HG03060 (cell line): ENCODE data around the gene KCNQ1OT1.

Experiments
- ATAC-seq: cut with Tn5 transposase; IDR thresholded peaks from one replicate; pipeline ENCODE4 v1.9.1; 2021; ENCODE audit warnings: low read depth, moderate number of reproducible peaks; ENCODE audit not compliant: unreplicated experiment

Gene KCNQ1OT1

DNA sequence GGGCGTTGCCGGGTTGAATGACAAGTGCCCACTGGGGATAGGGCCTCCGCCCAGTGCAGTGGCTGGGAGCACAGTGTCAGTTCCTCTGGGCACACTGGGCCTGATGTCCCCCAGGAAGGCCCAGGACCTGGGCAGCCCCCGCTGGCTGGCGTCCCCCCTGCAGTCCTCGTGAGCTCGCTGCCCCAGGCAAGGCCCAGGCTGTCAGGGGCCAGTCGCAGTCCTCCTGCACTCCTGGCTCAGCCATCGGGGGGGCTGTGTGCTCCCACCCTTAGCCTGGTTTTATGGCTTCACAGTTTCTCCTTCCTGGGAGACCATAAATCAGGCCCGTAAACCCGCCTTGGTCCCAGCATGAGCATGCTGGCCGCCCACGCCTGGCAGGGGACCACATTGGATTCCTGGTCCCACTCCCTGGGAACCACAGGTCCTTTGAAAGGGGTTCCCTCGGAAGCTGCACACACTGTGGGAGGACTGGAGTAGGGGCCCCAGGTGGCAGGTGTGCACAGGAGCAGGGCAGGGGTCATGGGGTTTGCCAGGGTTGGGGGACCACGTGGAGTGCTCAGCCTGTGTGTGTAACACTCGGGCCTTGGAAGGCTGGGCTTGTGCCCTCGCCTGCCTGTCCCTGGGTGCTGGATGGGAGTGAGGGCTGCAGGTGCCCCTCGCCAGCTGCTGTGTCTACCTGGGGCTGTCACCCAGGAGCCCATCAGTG, 113.6 kb downstream of the KCNQ1OT1 start:
- no peak for ATAC-seq

GRCh38 chr11:2585566-2586086, 114.2 kb downstream of the KCNQ1OT1 start:
- no peak for ATAC-seq

- no peak for ATAC-seq
Measured at GRCh38 chr11:2584812-2585565, 114.8 kb downstream of the KCNQ1OT1 start.

GRCh38 chr11:2584434-2584811, 115.4 kb downstream of the KCNQ1OT1 start:
- no peak for ATAC-seq

GRCh38 chr11:2583605-2583958, 116.2 kb downstream of the KCNQ1OT1 start:
- no peak for ATAC-seq

DNA sequence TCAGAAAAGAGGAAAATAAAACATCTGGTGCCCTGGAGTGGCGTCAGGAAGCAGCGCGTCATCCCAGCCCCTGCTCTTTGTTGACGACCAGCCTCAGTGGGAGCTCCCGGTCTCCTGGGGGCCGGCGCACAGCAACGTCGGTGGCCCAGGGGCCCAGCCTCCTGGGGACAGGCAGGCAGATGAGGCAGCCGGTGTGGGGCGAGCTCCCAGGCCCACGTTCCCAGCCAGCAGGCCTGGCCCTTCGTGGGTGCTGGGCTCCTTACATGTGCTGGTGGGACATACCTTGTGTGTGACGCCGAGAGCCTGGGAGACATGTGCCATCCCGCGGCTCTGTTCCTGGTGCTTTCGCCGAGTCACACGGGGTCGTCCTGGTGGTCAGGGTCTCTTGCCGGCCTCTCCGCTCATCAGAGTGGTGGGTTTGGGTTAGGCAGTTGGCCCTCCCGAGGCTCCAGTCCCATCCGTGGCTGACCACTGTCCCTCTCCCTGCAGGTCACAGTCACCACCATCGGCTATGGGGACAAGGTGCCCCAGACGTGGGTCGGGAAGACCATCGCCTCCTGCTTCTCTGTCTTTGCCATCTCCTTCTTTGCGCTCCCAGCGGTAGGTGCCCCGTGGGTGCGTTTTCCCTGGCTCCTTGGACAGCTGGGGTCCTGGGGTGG, 116.7 kb downstream of the KCNQ1OT1 start:
- no peak for ATAC-seq

DNA sequence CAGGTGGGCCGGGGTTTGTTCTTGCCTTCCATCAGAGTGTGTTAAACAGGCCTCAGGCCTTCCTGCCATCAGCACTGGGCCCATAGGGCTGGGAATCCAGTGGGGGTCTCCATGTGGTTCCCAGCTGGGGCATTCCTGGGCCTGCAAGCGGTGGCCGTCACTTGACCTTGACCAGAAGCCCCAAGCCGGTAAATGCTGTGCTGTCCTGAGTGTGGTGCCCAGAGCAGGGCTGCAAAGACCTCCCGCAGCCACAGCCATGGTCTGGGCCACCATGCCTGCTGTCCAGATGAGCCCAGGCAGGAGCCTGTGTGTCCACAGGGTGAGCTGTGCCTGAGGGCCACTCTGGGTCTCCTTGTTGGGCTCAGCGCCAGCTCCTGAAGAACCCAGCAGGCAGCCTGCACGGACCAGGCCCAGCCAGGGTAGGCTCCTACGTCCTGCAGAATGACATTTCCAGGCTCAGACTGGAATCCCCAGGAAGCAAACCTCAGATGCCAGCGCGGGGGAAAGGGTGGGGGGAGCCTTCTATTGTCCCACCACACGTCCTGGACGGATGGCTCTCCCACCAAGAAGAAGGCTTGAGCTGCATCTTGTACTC, 117.3 kb downstream of the KCNQ1OT1 start:
- ATAC-seq: no peak

GRCh38 chr11:2581931-2582350, 117.9 kb downstream of the KCNQ1OT1 start:
- ATAC-seq: no peak

DNA sequence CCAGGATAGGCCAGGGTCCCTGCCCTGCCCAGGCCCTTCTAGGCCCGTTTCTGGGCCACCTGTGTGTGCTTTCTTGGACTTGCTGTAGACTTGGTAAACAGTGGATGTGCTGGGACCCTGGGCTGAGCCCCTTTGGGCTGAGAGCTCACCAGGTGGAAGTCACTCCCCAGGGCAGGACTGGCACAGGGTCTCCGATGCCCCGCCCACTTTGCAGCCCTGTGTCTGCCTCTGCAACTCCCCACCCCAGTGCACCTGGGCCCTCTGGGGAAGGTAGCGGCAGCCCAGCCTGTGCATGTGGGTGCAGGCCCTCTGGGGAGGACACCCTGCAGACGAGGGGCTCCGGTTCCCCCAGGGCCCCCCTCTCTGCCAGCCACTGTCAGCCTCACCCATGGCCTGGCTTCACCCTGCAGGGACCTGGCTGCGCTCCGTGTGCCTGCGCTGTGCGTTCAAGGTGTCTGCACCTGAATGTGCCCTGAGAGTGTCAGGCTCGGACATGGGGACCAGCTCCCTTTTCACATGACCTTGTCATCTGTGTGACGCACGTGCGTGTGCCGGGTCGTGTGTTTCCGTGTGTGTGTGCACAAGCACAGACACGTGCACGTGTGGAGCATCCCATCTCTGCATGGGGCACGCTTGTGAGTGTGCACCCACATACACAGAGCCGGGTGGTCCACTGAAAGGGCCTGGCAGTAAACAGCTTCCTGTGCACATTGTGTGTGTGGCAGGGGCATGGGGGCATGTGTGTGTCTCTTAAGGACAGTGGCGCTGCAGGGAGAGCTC, 118.5 kb downstream of the KCNQ1OT1 start:
- no peak for ATAC-seq

DNA sequence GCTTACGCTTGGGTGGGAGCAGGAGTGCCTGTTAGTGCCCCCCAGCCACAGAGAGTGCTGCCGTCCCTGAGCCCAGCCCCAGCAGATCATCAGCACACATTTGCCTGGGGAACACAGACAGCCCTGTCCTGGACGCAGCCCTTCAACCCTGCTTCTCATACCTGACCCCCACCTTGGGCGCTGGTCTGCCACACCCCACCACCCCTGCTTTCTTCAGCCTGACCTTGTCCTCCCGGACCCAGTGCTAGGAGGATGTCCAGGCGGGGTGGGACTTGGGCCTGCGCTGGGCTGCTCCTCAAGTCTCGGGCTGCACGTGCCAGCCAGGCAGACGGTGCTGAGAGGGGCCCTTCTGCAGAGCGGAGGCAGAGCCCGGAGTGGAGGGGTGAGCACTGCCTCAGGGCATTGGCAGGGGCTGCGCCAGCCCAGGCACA, 119.2 kb downstream of the KCNQ1OT1 start:
- ATAC-seq: no peak

DNA sequence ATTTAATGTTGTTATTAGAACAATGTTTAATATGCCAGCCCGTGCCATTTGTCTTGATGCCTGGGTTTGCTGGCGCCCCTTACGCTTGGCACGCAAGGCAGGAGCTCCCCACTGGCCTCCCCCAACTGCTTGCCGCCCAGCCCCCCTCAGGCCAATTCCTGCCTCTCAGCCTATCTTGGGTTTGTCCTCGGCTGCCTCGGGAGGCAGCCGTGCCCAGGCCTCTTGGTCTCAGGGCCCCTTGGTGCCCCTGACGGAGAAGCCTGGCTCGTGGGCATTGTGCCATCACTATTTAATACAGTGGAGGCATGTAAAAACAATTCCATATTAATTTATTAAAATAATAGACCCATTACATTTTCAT, 119.8 kb downstream of the KCNQ1OT1 start:
- no peak for ATAC-seq

GRCh38 chr11:2579315-2580060, 120.3 kb downstream of the KCNQ1OT1 start:
- no peak for ATAC-seq

- ATAC-seq: no peak
Measured at GRCh38 chr11:2578929-2579270, 120.9 kb downstream of the KCNQ1OT1 start.

DNA sequence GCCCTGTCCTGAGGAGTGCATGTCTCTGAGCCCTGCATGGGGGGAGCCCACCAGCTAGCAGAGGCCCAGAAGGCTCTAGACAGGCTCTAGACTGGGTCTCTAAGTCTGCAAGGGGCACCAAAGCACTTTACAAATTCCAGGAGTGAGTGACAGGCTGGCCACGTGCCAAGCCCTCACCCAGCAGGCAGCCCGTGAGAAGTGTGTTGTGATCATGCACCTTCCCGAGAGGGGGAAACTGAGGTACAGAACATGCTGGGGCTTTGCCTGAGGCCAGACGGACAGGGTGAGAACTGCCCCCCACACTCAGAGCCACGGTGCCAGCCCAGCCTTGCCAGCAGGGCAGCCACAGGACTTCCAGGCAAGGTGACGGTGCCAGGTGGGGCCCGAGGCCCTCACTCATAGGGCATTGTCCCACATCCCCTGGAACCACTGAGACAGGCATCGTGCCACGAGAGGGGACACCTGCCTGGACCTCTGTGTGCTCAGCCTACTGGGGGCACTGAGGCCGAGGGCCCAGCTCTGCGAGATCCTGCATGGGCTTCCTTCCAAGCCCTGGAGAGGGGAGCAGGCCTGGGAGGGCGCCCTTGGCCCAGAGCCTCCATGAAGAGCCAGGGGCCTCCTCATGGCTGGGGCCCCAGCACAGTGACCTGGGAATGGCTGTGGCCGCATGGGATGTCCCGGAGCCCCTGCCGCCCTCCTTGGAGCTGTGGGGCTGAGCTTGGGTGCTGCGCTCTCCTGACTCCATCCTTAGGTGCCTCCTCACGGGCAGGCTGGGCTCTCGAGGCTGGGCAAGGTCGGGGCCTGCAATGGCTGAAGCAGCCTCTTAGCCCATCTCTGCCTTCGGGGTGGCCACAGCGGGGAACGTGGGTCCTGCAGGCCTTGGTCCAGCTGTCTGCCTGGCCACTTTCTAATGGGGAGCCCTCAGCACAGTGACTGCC, 121.5 kb downstream of the KCNQ1OT1 start:
- no peak for ATAC-seq

DNA sequence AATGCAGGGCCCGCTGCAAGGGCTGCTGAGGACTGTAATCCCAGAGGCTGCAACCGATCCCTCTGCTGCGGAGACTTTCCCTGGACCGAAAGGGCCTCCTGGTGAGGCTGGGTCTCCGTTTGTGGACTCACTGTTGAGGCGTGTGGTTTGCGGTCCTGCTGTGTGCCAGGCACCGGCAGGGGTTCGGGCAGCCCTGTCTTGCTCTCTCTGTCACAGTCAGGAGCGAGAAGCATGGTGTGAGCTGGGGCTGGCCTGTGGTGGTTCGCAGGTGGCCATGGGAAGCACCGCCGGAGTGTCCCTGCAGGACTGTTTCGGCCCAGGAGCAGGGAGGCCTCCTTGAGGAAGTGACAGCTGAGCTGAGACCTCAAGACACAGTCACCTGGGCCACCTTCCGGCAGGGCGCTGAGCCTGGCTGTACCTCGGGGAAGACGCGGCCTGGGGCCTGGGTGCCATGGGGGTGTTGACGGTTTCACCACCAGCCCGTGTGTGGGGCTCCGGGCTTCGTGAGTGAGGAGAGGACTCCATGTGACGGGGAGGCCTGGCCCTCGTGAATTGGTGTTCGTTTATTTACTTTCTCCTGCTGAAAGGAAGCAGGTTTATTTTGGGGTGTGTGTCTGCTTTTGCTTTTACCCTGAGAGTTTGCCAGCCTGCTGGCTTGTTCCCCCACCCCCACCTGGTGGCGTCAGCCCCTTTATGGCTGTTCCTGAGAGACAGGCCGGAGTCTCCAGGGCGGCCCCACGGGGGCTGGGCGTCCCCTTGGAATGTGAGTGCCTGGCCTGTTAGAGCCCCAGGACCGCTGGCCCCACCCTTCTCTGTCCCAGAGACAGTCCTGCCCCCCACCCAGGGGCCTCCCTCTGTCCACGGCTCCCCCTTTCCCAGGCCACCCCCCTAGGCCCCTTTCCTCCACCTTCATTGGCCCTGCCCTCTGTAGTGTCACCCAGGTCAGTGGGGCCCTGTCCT, 122.5 kb downstream of the KCNQ1OT1 start:
- ATAC-seq: no peak

DNA sequence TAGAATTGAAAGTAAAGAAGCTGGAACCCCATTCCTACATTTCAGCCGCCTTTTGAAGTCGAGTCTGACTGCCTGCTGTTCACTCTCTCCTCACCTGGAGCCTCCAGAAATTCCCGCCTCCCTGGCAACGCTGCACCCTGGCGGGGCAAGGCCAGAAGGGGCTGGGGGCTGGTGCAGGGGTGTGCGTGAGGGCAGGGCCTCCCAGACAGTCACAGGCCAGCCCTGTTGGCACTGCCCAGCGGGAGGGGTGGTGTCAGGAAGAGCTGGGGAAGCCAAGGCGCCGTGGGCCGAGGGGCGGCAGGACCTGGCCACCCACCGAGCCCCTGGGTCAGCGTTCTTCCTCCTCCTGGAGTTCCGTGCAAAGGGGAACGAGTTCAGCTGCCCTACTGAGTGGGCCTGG, 123.2 kb downstream of the KCNQ1OT1 start:
- ATAC-seq: no peak

DNA sequence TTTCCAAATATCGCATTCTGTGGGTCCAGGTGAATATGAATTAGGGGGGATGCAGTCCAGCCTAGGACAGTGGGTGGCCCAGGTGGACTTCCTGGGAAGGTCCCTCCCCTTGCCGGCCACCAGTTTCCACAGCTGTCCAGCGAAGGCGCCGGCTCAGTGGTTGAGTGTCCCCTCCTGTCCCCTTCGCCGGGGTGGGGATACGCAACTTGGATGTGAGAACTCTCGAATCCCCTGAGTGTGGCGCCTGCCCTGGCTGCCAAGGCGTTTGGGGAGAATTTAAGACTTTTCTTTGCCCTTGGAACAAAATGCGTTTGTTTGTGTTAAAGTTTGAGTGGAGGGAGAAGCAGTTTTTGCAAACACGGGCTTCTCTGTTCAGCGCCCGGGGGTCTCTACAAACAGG, 123.7 kb downstream of the KCNQ1OT1 start:
- no peak for ATAC-seq
